HG02759 (cell line): ENCODE data around the gene ATP6V0D1.

Experiments used
- ATAC-seq: cut with Tn5 transposase; IDR thresholded peaks from one replicate; pipeline ENCODE4 v1.9.1; 2021; ENCODE audit warnings: mild to moderate bottlenecking, moderate library complexity; ENCODE audit not compliant: unreplicated experiment

ATP6V0D1 gene

DNA sequence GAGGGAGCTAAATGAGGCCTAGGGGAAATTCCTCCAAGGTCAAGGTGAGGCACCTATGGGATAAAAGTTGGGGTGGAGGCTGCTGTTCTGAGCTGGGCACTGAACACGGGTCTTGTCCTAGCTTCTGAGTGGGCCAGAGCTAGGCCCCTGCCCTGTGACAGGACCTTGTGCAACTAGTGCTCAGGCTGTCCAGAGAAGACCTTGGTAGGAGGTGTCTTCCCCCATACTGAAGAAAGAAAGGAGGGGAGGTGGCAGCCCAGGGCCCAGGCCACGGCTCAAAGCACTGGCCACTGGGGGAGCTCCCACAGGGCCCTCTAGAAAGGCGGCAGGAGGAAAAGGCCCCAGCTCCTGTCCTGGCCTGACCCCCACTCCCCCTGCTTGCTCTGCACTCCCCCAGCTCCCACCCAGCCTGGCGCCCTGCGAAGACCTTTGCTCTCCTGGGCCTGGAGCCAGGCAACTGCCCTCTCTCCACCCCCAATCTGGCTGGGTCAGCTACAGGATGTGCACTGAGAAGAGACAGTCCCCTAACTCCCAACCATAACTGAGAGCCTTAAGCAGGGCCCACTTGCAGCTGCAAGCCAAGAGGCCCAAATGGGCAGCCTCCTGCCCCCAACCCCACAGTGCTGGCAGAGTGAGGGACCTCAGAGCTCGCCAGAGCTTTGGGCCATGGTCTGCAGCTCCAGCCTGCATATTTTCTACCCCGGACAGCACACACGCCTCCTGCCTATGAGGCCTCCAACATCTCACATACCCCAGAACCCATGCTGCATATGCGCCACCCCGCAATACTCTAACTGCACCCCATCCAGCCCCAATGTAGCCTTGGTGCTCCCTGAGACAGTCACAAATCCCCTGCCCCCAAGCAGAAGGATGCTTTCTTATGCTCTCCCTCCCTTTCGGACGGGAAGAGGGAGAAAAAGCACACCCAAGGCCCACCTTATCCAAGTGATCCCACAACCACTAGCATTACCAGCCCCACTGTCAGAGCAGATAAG lies 34.7 kb downstream of the ATP6V0D1 start:
- ATAC-seq, result no peak

DNA sequence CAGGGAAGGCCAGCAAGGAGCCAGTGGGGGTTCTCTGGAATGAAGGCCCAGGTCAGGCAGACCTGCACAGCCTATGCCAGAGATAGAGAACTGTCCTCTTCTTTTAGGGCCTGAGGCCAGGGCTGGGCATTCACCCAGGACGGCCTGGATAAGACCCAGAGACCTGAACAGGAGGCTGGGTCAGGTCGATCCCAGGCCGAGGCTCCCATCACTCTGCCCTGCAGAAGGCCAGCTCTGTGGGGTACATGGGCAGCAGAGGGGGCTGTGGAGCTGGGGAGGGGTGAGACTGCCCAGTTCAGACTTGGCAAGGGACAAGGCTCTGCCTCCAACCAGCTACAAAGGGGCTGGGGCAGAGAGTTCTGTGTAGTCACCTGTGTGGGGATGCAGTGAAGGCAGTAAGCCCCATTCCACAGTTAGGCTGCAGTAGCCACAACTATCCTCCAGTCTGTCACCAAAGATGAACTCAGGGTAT lies 35.5 kb downstream of the ATP6V0D1 start:
- ATAC-seq, result no peak

DNA sequence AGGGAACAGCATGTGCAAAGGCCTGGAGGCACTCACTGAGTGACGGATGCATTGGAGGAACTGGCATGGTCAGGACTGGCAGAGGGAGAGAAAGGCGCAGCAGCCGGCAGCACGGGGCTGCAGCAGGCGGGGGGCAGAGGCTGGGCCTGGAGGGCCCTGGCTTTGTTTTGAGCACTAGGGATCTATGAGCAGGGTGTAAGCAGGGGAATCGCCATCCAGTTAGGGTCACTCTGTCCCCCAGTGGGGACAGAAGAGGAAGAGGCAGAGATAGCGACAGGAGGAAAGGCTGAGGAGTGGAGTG lies 35.9 kb downstream of the ATP6V0D1 start:
- ATAC-seq, result no peak

DNA sequence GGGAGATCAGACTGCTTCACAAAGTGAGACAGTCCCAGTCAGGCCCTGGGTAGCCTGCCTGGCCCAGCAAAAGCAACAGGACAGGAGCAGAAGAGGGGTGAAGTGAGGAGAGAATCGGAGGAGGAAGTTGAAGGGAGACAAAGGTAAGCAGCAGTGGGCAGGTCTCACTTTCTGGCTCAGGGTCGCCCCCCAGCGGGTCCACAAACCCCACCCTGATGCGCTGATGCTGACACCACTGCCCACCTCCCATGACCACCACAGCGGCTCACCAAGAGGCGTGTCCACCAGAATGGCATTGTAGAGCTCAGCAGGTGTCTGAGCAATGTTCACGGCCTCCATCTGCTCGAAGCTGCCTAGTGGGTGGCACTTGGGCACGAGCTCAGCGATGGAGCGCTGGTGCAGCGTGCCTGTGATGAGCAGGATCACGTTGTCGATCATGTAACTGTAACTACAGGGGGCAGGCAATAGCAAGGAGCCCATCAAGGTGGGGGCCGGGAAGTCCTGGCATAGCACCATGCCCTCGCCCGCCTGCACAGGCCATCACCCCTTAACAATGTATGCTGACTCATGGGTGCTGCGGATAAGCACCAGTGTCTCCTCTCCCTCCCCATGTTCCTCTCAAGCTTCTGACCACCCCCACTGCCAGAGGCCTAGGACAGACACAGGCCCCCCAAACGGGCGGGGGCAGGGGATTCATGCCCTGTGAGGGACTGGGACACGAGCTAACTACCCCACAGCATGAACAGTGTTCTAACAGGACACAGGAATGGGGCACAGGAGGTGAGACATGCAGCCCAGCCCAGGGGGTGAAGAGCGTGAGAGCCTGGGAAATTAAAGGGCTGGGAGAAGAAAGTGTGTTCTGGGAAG lies 36.5 kb downstream of the ATP6V0D1 start:
- ATAC-seq, result no peak

DNA sequence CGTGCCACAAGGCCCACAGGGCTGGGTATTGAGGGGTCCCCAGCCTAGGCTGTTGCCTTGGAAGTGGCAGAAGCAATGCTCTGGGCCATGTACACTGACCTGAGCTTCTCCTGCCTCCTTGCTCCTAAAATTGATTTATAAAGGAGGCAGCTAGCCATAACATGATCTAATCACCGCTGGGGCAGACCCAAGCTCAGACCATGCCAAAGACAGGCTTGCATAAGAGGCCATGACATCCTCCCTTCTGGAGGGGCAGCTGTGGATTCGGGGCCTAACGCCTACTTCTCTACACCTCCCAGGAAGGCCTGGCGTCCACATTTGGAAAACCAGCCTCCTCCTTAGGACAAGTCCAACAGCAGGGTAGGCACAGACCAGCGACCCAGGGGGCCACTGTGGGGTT lies 37.7 kb downstream of the ATP6V0D1 start:
- ATAC-seq, result no peak

DNA sequence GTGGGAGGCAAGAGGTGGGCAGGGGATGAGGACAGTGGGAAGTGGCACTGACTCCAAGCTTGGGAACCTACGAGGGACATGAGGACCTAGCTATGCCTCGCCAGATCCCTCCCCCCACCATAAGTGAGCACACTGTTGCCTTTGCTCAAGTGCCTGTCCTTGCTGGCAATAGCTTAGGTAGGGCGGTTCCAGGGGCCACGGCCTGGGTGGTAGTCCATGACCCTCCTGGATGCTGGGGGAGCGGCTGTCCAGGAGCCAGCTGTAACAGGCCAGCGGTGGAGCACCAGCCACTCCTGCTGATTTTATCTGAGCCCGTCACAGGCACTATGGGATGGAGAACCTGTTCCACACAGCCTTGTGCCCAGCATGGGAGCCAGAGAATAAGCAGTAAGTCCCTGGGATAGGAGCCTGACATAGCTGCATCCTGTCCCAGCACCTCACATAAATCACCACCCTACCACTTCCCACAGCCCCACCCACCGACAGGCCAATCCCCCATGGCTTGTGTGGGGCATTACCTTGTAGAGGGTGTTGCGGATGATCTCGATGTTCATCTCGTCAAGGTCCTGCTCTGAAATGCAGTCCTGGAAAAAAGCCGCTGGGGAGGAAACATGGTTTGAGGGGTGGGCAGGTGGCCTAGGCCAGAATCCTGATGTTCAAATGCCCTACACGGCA lies 38.2 kb downstream of the ATP6V0D1 start:
- no peak for ATAC-seq

DNA sequence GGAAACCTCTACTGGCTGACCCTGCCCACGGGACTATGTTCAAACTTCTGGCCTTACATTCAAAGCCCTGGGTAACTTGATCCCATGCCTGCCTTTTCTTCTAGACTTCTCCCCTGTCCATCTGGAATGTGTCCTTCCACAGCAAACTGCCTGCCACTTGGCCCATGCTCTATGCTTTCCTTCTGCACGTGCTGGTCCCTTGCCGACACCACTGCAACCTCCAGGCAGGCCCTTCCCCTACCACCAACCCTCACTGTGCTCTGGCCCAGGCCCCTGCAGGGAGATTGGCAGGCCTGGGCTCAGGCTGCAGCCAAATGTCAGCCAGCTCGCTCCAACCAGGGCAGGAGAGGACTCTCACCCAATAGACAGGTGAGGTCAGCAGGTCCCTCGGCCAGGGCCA lies 39.0 kb downstream of the ATP6V0D1 start:
- ATAC-seq, result no peak

DNA sequence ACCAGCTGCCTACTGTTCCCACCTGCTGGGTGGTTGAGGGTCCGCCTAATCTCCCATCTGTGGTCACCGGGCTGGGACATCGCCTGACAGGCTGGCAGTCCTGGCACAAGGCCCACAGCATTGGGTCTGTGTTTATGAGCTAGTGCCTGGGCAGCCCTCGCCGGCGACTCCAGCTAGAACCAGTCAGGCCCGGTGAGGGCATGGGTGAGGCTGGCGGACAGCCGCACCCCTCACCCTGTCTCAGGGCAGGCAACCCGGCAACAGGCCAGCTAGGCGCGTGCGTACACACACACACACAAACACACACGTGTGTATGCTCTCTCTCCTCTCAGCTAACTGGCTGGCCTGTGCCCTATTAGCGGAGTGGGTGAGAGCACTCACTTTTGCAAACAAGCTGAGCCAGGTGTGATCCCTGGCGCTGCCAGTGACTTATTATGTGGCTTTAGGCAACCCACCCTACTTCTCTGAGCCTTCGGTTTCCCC lies 39.6 kb downstream of the ATP6V0D1 start:
- no peak for ATAC-seq

DNA sequence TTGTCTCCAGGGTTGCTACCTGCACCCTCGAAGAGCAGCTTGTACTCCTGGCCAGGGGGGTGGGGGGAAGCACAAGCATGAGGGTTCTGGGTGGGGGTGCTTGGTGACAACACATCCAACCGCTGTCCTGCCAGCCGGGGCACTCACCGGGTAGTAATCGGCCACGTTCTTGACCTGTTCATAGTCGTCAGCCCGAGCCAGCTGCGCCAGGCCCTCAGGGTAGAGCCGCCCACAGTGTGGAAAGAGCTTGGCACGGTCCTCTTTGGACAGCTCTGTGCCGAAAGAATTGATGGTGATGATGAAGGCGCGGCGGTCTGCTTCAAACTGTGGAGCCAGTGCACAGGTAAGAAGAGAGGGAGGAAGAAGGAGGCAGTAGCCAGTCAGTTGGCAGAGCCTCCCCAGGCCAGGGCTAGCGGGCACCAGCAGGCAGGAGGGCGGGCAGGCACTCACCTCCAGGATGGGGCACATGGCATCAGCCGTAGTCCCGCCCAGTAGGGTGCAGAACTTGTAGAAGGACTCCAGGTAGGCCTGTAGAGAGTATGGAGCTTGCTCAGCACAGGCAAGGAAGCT lies 42.0 kb downstream of the ATP6V0D1 start:
- ATAC-seq, result no peak

DNA sequence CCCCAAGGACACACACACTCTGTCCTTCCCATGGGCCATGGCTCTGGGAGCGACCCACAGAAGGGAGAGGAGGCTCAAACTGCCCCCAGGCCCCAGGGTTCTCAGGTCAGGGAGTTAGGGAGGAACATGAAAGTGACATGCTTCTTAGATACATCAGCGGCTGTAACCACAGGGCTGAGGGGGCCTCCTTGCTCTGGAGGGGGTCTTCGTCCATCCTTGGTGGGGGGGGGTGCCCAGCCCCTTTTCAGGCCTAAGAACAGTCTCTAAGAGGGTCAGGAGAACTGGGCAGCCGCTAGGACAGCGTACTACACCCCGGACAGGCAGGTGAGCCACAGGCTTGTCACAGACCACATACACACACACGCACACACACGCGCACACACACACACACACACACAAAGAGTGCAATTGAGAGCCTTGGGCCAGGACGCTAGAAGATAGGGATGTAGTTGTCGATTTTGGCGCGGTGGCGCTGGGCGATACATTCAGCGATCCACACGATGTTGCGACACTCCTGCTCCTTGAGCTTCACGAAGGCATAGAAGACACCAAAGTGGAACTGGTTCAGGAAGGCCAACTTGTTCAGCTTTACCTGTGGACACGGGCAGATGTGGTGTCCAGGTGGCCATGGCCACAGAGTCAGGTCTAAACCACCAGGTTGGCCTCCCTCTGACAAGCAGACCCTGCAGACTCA lies 42.7 kb downstream of the ATP6V0D1 start:
- no peak for ATAC-seq

DNA sequence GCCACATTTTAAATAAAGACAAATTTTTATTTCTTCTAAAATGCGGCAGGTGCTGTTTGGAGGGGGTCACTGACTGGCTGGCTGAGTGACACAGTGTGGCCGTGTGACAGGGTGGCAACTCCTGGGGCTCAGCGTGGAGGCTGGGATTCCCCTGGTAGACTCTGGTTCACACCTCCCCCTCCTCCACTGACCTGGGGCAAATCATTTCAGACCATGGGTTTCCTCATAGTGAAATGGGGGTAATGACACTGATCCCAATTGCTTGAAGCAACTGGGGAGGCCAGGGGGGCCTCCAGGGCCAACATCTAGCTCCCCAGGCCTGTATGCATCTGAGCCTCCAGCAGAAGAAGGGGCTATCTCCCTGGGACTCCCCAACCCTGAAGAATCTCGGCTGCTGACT lies 43.4 kb downstream of the ATP6V0D1 start:
- ATAC-seq, result no peak

DNA sequence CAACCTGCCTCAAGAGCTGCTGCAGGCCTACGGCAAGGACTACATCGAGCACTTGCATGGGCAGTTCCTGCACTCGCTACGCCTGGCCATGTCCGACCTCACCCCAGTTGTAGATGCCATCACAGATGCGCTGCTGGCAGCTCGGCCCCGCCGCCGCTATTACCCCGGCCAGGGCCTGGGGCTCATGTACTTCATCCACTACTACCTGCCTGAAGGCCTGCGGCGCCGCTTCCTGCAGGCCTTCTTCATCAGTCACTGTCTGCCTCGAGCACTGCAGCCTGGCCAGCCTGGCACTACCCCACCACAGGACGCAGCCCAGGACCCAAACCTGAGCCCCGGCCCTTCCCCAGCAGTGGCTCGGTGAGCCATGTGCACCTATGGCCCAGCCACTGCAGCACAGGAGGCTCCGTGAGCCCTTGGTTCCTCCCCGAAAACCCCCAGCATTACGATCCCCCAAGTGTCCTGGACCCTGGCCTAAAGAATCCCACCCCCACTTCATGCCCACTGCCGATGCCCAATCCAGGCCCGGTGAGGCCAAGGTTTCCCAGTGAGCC lies 44.2 kb downstream of the ATP6V0D1 start:
- ATAC-seq, result no peak

DNA sequence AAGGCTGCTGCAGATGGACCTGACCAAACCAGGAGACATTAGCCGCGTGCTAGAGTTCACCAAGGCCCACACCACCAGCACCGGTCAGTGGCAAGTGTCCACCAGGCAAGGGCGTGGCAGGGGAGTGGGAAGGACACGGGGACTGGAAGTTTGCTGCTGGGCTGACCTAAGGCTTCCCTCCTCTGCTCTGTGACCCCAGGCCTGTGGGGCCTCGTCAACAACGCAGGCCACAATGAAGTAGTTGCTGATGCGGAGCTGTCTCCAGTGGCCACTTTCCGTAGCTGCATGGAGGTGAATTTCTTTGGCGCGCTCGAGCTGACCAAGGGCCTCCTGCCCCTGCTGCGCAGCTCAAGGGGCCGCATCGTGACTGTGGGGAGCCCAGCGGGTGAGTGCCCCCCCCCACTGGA lies 45.2 kb downstream of the ATP6V0D1 start:
- ATAC-seq, result no peak

DNA sequence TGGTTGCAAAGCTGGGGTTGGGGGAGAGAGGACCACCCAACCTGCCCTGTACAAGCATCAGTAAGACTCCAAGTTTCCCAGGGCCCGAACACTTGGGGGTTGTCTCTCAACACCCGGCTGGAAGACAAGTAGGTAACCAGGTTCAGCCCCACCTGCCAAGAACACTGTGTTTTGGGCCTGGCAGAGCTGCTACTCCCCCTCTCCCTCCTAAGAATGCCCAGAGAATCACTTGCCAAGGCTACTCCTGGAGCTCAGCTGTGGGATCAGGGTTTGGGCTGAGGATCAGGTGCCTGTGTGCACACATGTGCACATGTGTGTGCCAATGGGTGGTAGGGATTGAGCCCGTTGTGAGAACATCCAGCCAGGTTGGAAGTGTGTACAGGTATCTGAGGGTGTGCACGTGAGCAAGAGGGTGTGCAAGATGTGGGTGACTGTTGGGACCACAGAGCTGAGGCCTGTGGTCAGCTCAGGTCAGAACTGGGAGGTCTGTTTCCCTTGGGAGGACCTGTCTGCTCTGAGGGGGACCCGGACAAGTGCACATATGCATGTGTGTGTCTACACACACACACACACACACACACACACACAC lies 47.7 kb downstream of the ATP6V0D1 start:
- no peak for ATAC-seq

DNA sequence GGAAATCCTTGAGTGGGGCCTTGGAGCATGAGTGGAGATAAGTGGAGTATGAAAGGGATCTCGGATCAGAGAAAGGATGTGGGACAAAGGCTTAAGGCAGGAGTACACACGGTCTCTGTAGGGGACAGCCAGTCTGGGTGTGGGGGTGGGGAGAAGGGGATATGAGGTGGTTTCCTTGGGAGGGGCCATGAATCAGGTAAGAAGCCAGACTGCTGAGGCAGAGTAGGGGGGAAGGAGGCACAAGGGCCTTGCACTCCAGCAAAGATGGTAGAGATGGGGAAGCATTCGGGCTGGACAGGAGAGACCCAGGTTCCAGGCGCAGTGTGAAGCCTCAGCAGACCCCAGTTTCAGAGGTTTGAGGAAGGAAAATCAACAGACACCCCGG lies 48.5 kb downstream of the ATP6V0D1 start:
- no peak for ATAC-seq

DNA sequence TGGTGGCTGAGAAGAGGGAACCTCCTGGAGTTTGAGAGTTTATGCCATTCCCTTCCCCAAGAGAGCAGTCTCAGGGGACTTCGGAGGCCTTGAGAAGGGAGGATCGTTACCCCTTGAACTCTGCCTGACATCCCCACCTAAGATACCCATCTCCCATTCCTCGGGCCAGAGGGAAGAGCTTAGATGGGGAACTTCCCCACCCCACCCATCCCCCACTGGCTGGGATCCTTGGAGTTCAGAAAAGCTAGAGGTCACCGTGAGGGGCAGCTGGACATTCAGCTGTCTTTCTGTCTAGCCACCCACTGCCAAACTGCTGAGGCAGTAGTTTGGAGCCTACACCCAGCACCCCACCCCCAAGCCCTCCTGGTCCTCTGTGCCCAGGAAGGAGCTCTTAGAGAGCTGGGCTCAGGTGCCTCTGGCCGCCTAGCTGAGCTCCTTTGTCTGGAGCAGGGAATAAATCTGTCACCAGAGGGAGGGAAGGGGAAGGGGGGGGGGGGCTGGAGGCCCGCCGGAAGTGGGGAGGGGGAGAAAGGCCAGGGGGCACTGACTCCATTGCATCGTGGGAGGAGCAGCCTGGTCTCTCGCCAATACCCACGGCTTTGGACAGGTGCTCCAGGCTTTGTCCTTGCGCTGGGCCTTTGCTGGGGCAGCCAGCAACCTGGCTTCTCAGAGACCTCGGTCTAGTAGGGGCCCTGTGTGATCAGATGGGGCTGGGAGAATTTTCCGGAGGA lies 49.0 kb downstream of the ATP6V0D1 start:
- ATAC-seq, result no peak

DNA sequence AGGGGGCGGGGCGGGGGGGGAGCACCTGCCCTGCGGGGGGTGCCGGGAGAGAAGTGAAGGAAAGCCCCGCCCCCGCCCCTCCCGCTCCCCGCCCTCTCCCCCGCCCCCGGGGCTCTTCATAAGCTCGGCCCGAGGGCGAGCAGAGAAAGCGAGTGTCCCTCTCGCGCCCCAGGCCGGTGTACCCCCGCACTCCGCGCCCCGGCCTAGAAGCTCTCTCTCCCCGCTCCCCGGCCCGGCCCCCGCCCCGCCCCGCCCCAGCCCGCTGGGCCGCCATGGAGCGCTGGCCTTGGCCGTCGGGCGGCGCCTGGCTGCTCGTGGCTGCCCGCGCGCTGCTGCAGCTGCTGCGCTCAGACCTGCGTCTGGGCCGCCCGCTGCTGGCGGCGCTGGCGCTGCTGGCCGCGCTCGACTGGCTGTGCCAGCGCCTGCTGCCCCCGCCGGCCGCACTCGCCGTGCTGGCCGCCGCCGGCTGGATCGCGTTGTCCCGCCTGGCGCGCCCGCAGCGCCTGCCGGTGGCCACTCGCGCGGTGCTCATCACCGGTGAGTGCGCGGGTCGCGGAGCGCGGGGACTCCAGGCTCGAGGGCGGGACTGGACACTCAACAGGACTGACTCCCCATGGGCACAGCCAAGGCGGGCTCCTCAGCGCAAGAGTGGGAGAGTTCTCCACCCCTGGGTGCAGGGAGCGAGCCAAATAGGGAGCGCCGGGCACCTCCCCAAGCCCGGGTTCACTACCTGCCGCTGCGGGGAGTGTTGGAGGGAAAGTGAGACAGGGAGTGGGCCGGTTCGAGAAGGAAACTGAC lies 49.8 kb downstream of the ATP6V0D1 start, which contains the start of gene HSD11B2:
HSD11B2 (plus strand) TSS at position 145 of the 798 bp plus-strand sequence; CDS start at position 273, 128 bp downstream.
- no peak for ATAC-seq

DNA sequence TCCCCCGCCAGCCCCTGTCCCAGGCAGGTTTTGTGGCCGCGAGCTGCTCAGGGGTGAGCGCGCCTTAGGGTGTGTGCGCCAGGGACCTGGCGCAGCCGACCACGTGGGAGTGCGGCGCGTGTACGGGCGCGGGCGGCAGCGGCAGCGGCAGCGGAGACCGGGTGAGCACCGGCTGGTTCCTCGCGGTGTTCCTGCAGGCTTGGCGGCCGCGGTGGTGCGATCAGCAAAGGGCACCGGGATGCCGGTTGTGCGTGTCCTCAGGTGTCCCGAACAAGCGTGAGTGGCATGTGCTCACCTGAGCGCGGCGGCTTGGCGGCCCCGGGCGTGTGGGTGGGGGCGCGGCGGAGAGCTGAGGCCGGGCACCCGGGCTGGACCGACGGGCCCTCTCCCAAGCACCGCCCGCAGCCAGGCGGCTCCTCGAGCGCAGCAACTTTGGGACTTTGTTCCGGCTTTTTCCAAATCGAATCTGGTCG lies 50.4 kb downstream of the ATP6V0D1 start:
- no peak for ATAC-seq
